Mesodermal cell (in vitro differentiated cells): Measurements from ENCODE around the gene COL24A1.
"Not testable (repeated sequence)": the region's sequence is repeated elsewhere in the genome, so short reads cannot be mapped to it uniquely, and the experiment has no call there.

Experiments
- H3K27ac ChIP-seq: 2 replicates; pipeline ENCODE4 v1.7.0; 2013; ENCODE audit warnings: mild to moderate bottlenecking, low read depth, low read length, moderate library complexity; ENCODE audit not compliant: severe bottlenecking
- H3K36me3 ChIP-seq: 2 replicates; pipeline ENCODE4 v1.7.1; 2013; ENCODE audit warnings: mild to moderate bottlenecking, low read length, moderate library complexity; ENCODE audit not compliant: control insufficient read depth, insufficient read depth
- H3K4me1 ChIP-seq: one replicate; pipeline ENCODE4 v1.7.1; 2013; ENCODE audit warnings: mild to moderate bottlenecking, low read length; ENCODE audit not compliant: insufficient read depth, control insufficient read depth, poor library complexity, severe bottlenecking
- H3K4me3 ChIP-seq: 2 replicates; pipeline ENCODE4 v1.7.0; 2013; ENCODE audit warnings: low read length, control low read depth, mild to moderate bottlenecking; ENCODE audit not compliant: insufficient read depth, poor library complexity, severe bottlenecking; ENCODE audit errors: extremely low read depth
- H3K9me3 ChIP-seq: 2 replicates; pipeline ENCODE4 v1.7.1; 2013; ENCODE audit warnings: mild to moderate bottlenecking, low read length, moderate library complexity; ENCODE audit not compliant: control insufficient read depth
- WGBS, 2 experiments: methylation state at CpG; one replicate each; pipeline ENCODE4 v1.1.5; 2013; ENCODE audit warnings: missing lambda C conversion rate in 2 of 2; ENCODE audit not compliant: insufficient coverage in 2 of 2; 5-methylcytosine and 5-hydroxymethylcytosine counted together

COL24A1 gene

GRCh38 chr1:86082183-86082582 lies 74.4 kb downstream of the COL24A1 start:
- H3K9me3 ChIP-seq: no peaks in the 10 kb centered on the region
- H3K27ac ChIP-seq: no peak overlapping the region
- H3K36me3 ChIP-seq: no peaks in the 10 kb centered on the region
- no peaks in the 10 kb centered on the region for H3K4me1 ChIP-seq
- H3K4me3 ChIP-seq: no peak overlapping the region

- not testable (repeated sequence) for H3K4me3 ChIP-seq, H3K4me1 ChIP-seq, H3K36me3 ChIP-seq, H3K27ac ChIP-seq, H3K9me3 ChIP-seq
- 88 to 92% methylated on average over 4 of the region's 6 CpGs for WGBS, 2 experiments
These were observed 84.1 kb downstream of the COL24A1 start for GRCh38 chr1:86072474-86072873.

GRCh38 chr1:86071870-86072269 lies 84.7 kb downstream of the COL24A1 start:
- H3K27ac ChIP-seq, H3K4me3 ChIP-seq, H3K4me1 ChIP-seq, H3K9me3 ChIP-seq, H3K36me3 ChIP-seq: not testable (repeated sequence)
- WGBS, 2 experiments: 86 to 90% methylated on average over 6 of the region's 6 CpGs

- WGBS, 2 experiments: 100% methylated on average over 1 of the region's 2 CpGs
- Histone ChIP-seq H3K4me1 (peaks cover 5% of the 10 kb centered on the region), H3K27ac (no peak overlapping the region), H3K36me3 (no peaks in the 10 kb centered on the region), H3K9me3 (no peaks in the 10 kb centered on the region), H3K4me3 (no peak overlapping the region)
These were observed 86.8 kb downstream of the COL24A1 start for GRCh38 chr1:86069757-86070145.

- no peak overlapping the region for H3K4me3 ChIP-seq
- peaks cover 5% of the 10 kb centered on the region for H3K4me1 ChIP-seq
- H3K27ac ChIP-seq: no peak overlapping the region
- no peaks in the 10 kb centered on the region for H3K9me3 ChIP-seq
- H3K36me3 ChIP-seq: no peaks in the 10 kb centered on the region
- WGBS, 2 experiments: 86 to 88% methylated on average over 2 of the region's 3 CpGs
These were observed 87.5 kb downstream of the COL24A1 start for GRCh38 chr1:86068841-86069756.

- no peaks in the 10 kb centered on the region for H3K9me3 ChIP-seq
These were observed 88.3 kb downstream of the COL24A1 start for GRCh38 chr1:86068271-86068721.

GRCh38 chr1:86067626-86068025 lies 88.9 kb downstream of the COL24A1 start:
- Histone ChIP-seq H3K4me3 (no peak overlapping the region), H3K36me3 (no peaks in the 10 kb centered on the region), H3K27ac (no peak overlapping the region), H3K4me1 (peaks cover 5% of the 10 kb centered on the region), H3K9me3 (no peaks in the 10 kb centered on the region)

More at GRCh38 chr1:86068271-86068721, 88.3 kb downstream of the COL24A1 start:
- Histone ChIP-seq H3K4me3 (no peak overlapping the region), H3K36me3 (no peaks in the 10 kb centered on the region), H3K27ac (no peak overlapping the region), H3K4me1 (peaks cover 5% of the 10 kb centered on the region)
- 87 to 100% methylated on average over 3 of the region's 3 CpGs for WGBS, 2 experiments

GRCh38 chr1:86064899-86065298 lies 91.7 kb downstream of the COL24A1 start:
- H3K4me3 ChIP-seq: no peak overlapping the region
- WGBS, 2 experiments: no CpG with 5 or more reads among the region's 1 CpG
- H3K4me1 ChIP-seq: peaks cover 5% of the 10 kb centered on the region
- H3K9me3 ChIP-seq: no peaks in the 10 kb centered on the region
- no peaks in the 10 kb centered on the region for H3K36me3 ChIP-seq
- no peak overlapping the region for H3K27ac ChIP-seq

- Histone ChIP-seq H3K4me3 (no peak overlapping the region), H3K27ac (no peak overlapping the region), H3K9me3 (no peaks in the 10 kb centered on the region), H3K4me1 (no peaks in the 10 kb centered on the region), H3K36me3 (no peaks in the 10 kb centered on the region)
- no CpG with 5 or more reads among the region's 1 CpG for WGBS, 2 experiments
These were observed 92.9 kb downstream of the COL24A1 start for GRCh38 chr1:86063721-86064120.

- Histone ChIP-seq H3K4me1 (no peaks in the 10 kb centered on the region), H3K36me3 (no peaks in the 10 kb centered on the region), H3K4me3 (no peak overlapping the region), H3K27ac (no peak overlapping the region), H3K9me3 (no peaks in the 10 kb centered on the region)
- WGBS, 2 experiments: 89 to 90% methylated on average over 2 to 3 of the region's 3 CpGs
These were observed 94.1 kb downstream of the COL24A1 start for GRCh38 chr1:86062453-86062852.

- H3K27ac ChIP-seq: no peak overlapping the region
- no peaks in the 10 kb centered on the region for H3K4me1 ChIP-seq
- no peaks in the 10 kb centered on the region for H3K36me3 ChIP-seq
- 80% methylated on average over 1 of the region's 2 CpGs; no CpG with 5 or more reads in 1 of the 2 experiments for WGBS, 2 experiments
- H3K4me3 ChIP-seq: no peak overlapping the region
- H3K9me3 ChIP-seq: no peaks in the 10 kb centered on the region
These were observed 95.0 kb downstream of the COL24A1 start for GRCh38 chr1:86061551-86061990.
